ENCODE data around the gene MLEC. TPM values are rescaled to one million over a fixed set of nuclear protein-coding genes. Genes with fewer than 3 reads are reported as not detected.
"Not testable (repeated sequence)": the region's sequence is repeated elsewhere in the genome, so short reads cannot be mapped to it uniquely, and the experiment has no call there.

The MLEC gene
- total RNA-seq, 1 donor from 2014 or later = 137 TPM

GRCh38 chr12:120662879-120663278 is 24.1 kb upstream of the MLEC start:
- DNase-seq (ENCODE audit: low read depth) = no peak

- no peak for DNase-seq (ENCODE audit: low read depth)
Measured at GRCh38 chr12:120663741-120664140, 23.2 kb upstream of the MLEC start.

- DNase-seq (ENCODE audit: low read depth) = no peak
Measured at GRCh38 chr12:120666571-120667390, 20.2 kb upstream of the MLEC start.

- DNase-seq (ENCODE audit: low read depth) = no peak
Measured at GRCh38 chr12:120668091-120668867, 18.7 kb upstream of the MLEC start.

GRCh38 chr12:120668868-120669840 is 17.8 kb upstream of the MLEC start:
- peak; percentile 56 for DNase-seq (ENCODE audit: low read depth)

GRCh38 chr12:120670237-120670636 is 16.7 kb upstream of the MLEC start:
- not testable (repeated sequence) for DNase-seq (ENCODE audit: low read depth)

GRCh38 chr12:120670667-120671066 is 16.3 kb upstream of the MLEC start:
- DNase-seq (ENCODE audit: low read depth) = no peak

GRCh38 chr12:120674097-120674636 is 12.8 kb upstream of the MLEC start:
- no peak for DNase-seq (ENCODE audit: low read depth)

- DNase-seq (ENCODE audit: low read depth) = no peak
Measured at GRCh38 chr12:120677765-120678473, 9.0 kb upstream of the MLEC start.

- no peak for DNase-seq (ENCODE audit: low read depth)
Measured at GRCh38 chr12:120678572-120678971, 8.4 kb upstream of the MLEC start.

GRCh38 chr12:120680165-120680738 is 6.7 kb upstream of the MLEC start:
- no peak for DNase-seq (ENCODE audit: low read depth)

GRCh38 chr12:120684523-120684932 is 2.4 kb upstream of the MLEC start:
- peak; percentile 58 for DNase-seq (ENCODE audit: low read depth)

- no peak for DNase-seq (ENCODE audit: low read depth)
Measured at GRCh38 chr12:120685522-120685921, 1.4 kb upstream of the MLEC start.

GRCh38 chr12:120686151-120686689 is 729 bp upstream of the MLEC start:
- peak; percentile 92 for DNase-seq (ENCODE audit: low read depth)

GRCh38 chr12:120687578-120688289 is 785 bp downstream of the MLEC start:
- no peak for DNase-seq (ENCODE audit: low read depth)

GRCh38 chr12:120688527-120689071 is 1.6 kb downstream of the MLEC start:
- peak; percentile 31 for DNase-seq (ENCODE audit: low read depth)

- DNase-seq (ENCODE audit: low read depth) = no peak
Measured at GRCh38 chr12:120689397-120690082, 2.6 kb downstream of the MLEC start.

- no peak for DNase-seq (ENCODE audit: low read depth)
Measured at GRCh38 chr12:120690083-120690450, 3.1 kb downstream of the MLEC start.

- no peak for DNase-seq (ENCODE audit: low read depth)
Measured at GRCh38 chr12:120690978-120691377, 4.0 kb downstream of the MLEC start.
